NB4 (cell line): ENCODE data around the gene NUDCD3.

Experiments used
- CTCF ChIP-seq: IDR thresholded peaks from one replicate; pipeline ENCODE4 v1.5.1; 2012; ENCODE audit warnings: low read depth, low read length
- POLR2A ChIP-seq: IDR thresholded peaks from 2 replicates; pipeline ENCODE4 v1.6.1; 2011; ENCODE audit warnings: mild to moderate bottlenecking; ENCODE audit not compliant: insufficient read length; ENCODE audit errors: extremely low read depth

GRCh38 chr7:44451123-44451522 lies 39.3 kb downstream of the NUDCD3 start:
- TF ChIP-seq CTCF = no peak
- no peak for TF ChIP-seq POLR2A
